ENCODE measurements around the gene DCLRE1C.
"Not testable (repeated sequence)": the region's sequence is repeated elsewhere in the genome, so short reads cannot be mapped to it uniquely, and the experiment has no call there.

DCLRE1C gene

GRCh38 chr10:14942950-14943338 is 11.0 kb downstream of the DCLRE1C start:
- DNase-seq: not testable (repeated sequence)

GRCh38 chr10:14942147-14942949 is 11.5 kb downstream of the DCLRE1C start:
- DNase-seq: not testable (repeated sequence)

- DNase-seq: not testable (repeated sequence)
Observed at GRCh38 chr10:14938971-14939370, 14.9 kb downstream of the DCLRE1C start.

- DNase-seq: no peak
Observed at GRCh38 chr10:14936584-14936983, 17.3 kb downstream of the DCLRE1C start.

GRCh38 chr10:14930610-14931009 is 23.3 kb downstream of the DCLRE1C start:
- DNase-seq: no peak

- DNase-seq: no peak
Observed at GRCh38 chr10:14926722-14927416, 27.0 kb downstream of the DCLRE1C start.

GRCh38 chr10:14926061-14926470 is 27.8 kb downstream of the DCLRE1C start:
- DNase-seq: no peak

GRCh38 chr10:14925268-14925667 is 28.6 kb downstream of the DCLRE1C start:
- no peak for DNase-seq

- DNase-seq: no peak
Observed at GRCh38 chr10:14924013-14924412, 29.9 kb downstream of the DCLRE1C start.

- DNase-seq: no peak
Observed at GRCh38 chr10:14918964-14919363, 34.9 kb downstream of the DCLRE1C start.

GRCh38 chr10:14917827-14918226 is 36.1 kb downstream of the DCLRE1C start:
- DNase-seq: no peak

- DNase-seq: no peak
Observed at GRCh38 chr10:14916600-14916999, 37.3 kb downstream of the DCLRE1C start.

GRCh38 chr10:14911801-14912200 is 42.1 kb downstream of the DCLRE1C start:
- DNase-seq: no peak

GRCh38 chr10:14910953-14911352 is 42.9 kb downstream of the DCLRE1C start:
- DNase-seq: no peak

- no peak for DNase-seq
Observed at GRCh38 chr10:14909101-14909500, 44.8 kb downstream of the DCLRE1C start.

GRCh38 chr10:14907591-14907990 is 46.3 kb downstream of the DCLRE1C start:
- not testable (repeated sequence) for DNase-seq

GRCh38 chr10:14906765-14907164 is 47.1 kb downstream of the DCLRE1C start:
- DNase-seq: no peak

GRCh38 chr10:14905890-14906289 is 48.0 kb downstream of the DCLRE1C start:
- DNase-seq: no peak

GRCh38 chr10:14904864-14905263 is 49.0 kb downstream of the DCLRE1C start:
- DNase-seq: no peak

GRCh38 chr10:14904316-14904732 is 49.6 kb downstream of the DCLRE1C start:
- no peak for DNase-seq

- no peak for DNase-seq
Observed at GRCh38 chr10:14891151-14891550, 62.7 kb downstream of the DCLRE1C start.

- DNase-seq: no peak
Observed at GRCh38 chr10:14889318-14889717, 64.6 kb downstream of the DCLRE1C start.

GRCh38 chr10:14884082-14884481 is 69.8 kb downstream of the DCLRE1C start:
- DNase-seq: no peak

- no peak for DNase-seq
Observed at GRCh38 chr10:14880229-14880628, 73.7 kb downstream of the DCLRE1C start.

GRCh38 chr10:14879928-14880193 is 74.0 kb downstream of the DCLRE1C start:
- no peak for DNase-seq
